Left ventricle myocardium inferior (tissue), 1 donor: ENCODE data around the gene HHIP. TPM values are rescaled to one million over a fixed set of nuclear protein-coding genes. Genes with fewer than 3 reads are reported as not detected.
"Not testable (repeated sequence)": the region's sequence is repeated elsewhere in the genome, so short reads cannot be mapped to it uniquely, and the experiment has no call there.

Experiments used
- DNase-seq: peaks from one replicate; pipeline ENCODE4 v3.0.0-alpha.2; 2020
- H3K27ac ChIP-seq: fragments of 200-600 bp; replicated peaks from 2 replicates; pipeline ENCODE4 v1.8.0; 2021
- H3K27me3 ChIP-seq: fragments of 200-600 bp; 2 replicates; pipeline ENCODE4 v1.8.0; 2021; ENCODE audit warnings: low read depth
- H3K36me3 ChIP-seq: fragments of 200-600 bp; 2 replicates; pipeline ENCODE4 v1.8.0; 2021
- H3K4me1 ChIP-seq: fragments of 200-600 bp; 2 replicates; pipeline ENCODE4 v1.8.0; 2021
- H3K4me3 ChIP-seq: fragments of 200-600 bp; 2 replicates; pipeline ENCODE4 v1.8.0; 2021; ENCODE audit warnings: mild to moderate bottlenecking, moderate library complexity
- H3K9me3 ChIP-seq: fragments of 200-600 bp; replicated peaks from 2 replicates; pipeline ENCODE4 v1.8.0; 2021
- CTCF ChIP-seq: fragments of 200-600 bp; IDR thresholded peaks from 2 replicates; pipeline ENCODE4 v1.8.0; 2021; ENCODE audit warnings: antibody characterized with exemption, mild to moderate bottlenecking, borderline replicate concordance
- intact Hi-C: fragments of 100-400 bp; cut with micrococcal nuclease; formaldehyde crosslinking; loops from one replicate; pipeline ENCODE4 v1.11.0; 2022
- total RNA-seq: library from RNA; stranded (reverse); fragmentation: NEBNext Ultra II Directional; extraction: Animal tissue kit (Norgen Biotek cat#: 25700); gene quantifications from one replicate; pipeline ENCODE4 v1.2.1, GENCODE V29; 2021
- donor health status: DM: no; HTN: yes; CAD: no; lungs with severe emphysema.

Gene HHIP
- total RNA-seq, 1 donor from 2014 or later = not detected

GRCh38 chr4:144787365-144788258 is 141.7 kb downstream of the HHIP start:
- Histone ChIP-seq H3K4me3 (no peak overlapping the region), H3K27me3 (no peaks in the 10 kb centered on the region), H3K4me1 (no peaks in the 10 kb centered on the region), H3K36me3 (no peaks in the 10 kb centered on the region), H3K27ac (no peak overlapping the region), H3K9me3 (no peaks in the 10 kb centered on the region)
- intact Hi-C loops = no loop called here
- TF ChIP-seq CTCF = peak; percentile 59
- DNase-seq = no peak

- H3K36me3 ChIP-seq = no peaks in the 10 kb centered on the region
- no peak for TF ChIP-seq CTCF
- H3K4me1 ChIP-seq = no peaks in the 10 kb centered on the region
- no peak for DNase-seq
- H3K27me3 ChIP-seq = no peaks in the 10 kb centered on the region
- intact Hi-C loops = no loop called here
- no peak overlapping the region for H3K4me3 ChIP-seq
- H3K9me3 ChIP-seq = no peaks in the 10 kb centered on the region
- no peak overlapping the region for H3K27ac ChIP-seq
Observed at GRCh38 chr4:144788469-144788868, 142.5 kb downstream of the HHIP start.

GRCh38 chr4:144791933-144792332 is 146.0 kb downstream of the HHIP start:
- intact Hi-C loops, H3K27me3 ChIP-seq, H3K4me3 ChIP-seq, DNase-seq, H3K36me3 ChIP-seq, H3K4me1 ChIP-seq, H3K27ac ChIP-seq: not testable (repeated sequence)
- H3K9me3 ChIP-seq = peaks cover 14% of the 10 kb centered on the region
